CD4-positive, alpha-beta T cell treated with Interleukin-2 at 100 ng/mL for 4 hours (primary cell): ENCODE measurements around the gene TLE7.

ENCODE experiments used
- DNase-seq: peaks from one replicate; pipeline ENCODE4 v3.0.0-alpha.2; 2020; ENCODE audit warnings: low spot score

Gene TLE7

GRCh38 chr16:71442051-71442440 lies at the start of gene TLE7:
TLE7 (minus strand) TSS chr16:71442054; CDS start chr16:71433324, 8,730 bp downstream.
- DNase-seq = no peak

DNA sequence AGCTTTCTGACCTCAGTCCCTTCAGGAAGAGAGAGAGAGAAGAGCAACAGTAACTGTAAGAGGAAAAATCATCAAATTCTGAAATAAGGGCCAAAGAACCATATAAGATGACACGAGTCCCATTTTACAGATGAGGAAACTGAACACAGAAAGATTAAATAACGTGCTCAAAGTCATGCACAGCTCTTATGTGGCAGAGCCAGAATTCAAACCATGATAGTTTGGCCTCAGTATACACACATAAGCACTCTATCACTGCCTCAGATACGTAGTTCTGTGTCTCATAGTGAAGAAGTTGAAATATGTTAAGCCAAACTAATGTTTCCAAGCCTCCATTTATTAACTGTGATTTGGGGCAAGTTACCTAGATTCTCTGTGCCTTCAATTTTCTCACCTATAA lies 49.2 kb upstream of the TLE7 start:
- no peak for DNase-seq

- no peak for DNase-seq
These were observed 48.5 kb upstream of the TLE7 start for GRCh38 chr16:71490361-71490760.

- no peak for DNase-seq
These were observed 47.3 kb upstream of the TLE7 start, which contains the start of gene ZNF19 for GRCh38 chr16:71489122-71489521. ZNF19 (minus strand) TSS chr16:71489324; CDS start chr16:71482114, 7,210 bp downstream.

DNA sequence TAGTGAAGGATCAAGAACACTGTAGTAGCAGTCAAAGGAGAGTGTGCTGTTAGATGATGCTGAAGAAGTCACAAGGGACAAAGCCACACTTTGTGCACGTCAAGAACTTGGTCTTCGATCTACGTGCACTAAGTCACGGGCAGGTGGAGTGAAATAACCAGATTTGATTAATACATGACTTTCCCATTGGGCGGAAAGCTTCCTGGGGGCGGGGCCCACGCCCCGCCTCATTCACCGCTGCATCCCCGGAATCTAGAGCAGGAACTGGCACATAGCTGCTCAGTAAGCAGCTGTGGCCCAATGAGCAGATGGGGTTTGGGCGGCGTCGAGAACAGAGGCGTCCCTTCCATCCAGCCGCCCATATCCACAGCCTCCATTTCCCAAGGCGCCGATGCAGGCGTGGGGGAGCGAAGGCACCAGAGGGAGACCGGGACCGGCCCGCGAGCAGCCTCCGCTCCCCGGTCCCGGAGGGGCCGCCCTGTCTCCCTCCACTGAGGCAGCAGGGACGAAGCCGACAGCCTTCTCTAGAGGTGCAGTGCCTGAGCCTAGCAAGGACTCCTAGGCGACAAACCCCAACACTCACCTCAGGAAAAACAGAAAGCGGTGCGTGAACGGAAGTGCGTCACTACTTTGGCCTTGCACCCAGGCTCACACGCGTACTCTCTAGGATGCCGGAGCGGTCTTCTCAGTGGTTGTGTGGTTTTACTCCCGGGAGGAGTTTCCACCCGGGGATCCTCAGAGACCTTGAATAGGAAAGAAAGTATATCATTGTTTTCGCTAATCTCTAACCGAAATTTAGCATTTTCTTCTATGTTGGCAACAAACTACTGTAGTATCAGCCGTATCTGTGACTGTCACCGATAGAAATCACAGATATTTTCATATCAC lies 42.4 kb upstream of the TLE7 start:
- peak; percentile 83 for DNase-seq

GRCh38 chr16:71482569-71482968 lies 40.7 kb upstream of the TLE7 start:
- no peak for DNase-seq

DNA sequence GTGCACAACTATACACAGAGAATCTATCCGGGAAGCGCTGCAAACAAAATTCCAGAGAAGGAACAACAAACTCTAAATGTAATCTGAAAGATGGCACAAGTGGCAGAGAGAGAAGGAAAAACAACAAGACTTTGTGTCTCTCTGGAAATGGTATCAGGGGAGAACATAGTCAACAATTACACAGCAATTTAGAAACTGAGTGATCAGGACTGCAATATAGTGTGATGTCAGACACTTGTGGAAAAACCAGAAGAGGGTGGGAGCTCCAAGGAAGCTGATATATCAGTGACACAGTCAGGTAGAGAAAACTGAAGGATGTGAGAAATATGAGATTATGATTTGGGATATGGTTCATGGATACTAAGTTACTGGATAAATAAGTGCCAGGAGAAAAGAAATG lies 39.1 kb upstream of the TLE7 start:
- no peak for DNase-seq

- no peak for DNase-seq
These were observed 37.6 kb upstream of the TLE7 start for GRCh38 chr16:71479420-71479819.

- no peak for DNase-seq
These were observed 34.7 kb upstream of the TLE7 start for GRCh38 chr16:71476457-71477124.

- DNase-seq = no peak
These were observed 33.0 kb upstream of the TLE7 start for GRCh38 chr16:71474864-71475263.

GRCh38 chr16:71473891-71474290 lies 32.0 kb upstream of the TLE7 start:
- DNase-seq = no peak

GRCh38 chr16:71472931-71473330 lies 31.1 kb upstream of the TLE7 start:
- DNase-seq = no peak

- DNase-seq = no peak
These were observed 30.2 kb upstream of the TLE7 start for GRCh38 chr16:71472051-71472450.

DNA sequence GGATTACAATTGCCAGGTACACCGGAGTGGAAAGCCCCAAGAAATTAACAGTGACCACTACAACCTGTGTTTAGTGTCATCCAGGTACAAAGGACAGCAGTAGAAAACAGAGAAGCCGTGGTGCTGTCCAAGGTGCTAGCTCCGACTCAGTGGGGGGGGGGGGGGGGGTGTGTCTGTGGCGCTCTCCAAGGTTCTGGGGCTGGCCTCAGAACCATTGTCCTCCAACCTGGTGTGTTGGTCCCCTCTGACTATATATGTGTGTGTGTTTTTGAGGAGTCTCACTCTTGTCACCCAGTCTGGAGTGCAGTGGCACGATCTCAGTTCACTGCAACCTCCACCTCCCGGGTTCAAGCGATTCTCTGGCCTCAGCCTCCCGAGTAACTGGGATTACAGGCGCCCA lies 26.0 kb upstream of the TLE7 start:
- DNase-seq = peak; percentile 27

DNA sequence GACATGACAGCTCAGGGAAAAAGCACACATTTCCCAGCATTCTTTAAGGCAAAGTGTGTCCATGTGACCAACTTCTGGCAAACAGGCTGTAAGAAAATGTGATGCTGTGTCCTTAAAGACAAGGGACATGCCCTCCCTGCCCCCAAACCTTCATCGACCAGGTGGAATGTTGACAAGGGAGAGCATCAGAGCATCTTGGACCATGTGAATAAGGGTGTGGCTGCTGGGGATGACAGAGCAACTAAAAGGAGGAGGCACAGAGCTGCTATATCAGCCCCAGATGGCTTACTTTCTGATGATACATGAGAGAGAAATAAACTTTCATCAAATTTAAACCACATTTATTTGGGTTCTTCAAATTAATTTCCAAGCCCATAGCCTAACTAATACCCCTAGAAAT lies 22.4 kb upstream of the TLE7 start:
- DNase-seq = no peak

DNA sequence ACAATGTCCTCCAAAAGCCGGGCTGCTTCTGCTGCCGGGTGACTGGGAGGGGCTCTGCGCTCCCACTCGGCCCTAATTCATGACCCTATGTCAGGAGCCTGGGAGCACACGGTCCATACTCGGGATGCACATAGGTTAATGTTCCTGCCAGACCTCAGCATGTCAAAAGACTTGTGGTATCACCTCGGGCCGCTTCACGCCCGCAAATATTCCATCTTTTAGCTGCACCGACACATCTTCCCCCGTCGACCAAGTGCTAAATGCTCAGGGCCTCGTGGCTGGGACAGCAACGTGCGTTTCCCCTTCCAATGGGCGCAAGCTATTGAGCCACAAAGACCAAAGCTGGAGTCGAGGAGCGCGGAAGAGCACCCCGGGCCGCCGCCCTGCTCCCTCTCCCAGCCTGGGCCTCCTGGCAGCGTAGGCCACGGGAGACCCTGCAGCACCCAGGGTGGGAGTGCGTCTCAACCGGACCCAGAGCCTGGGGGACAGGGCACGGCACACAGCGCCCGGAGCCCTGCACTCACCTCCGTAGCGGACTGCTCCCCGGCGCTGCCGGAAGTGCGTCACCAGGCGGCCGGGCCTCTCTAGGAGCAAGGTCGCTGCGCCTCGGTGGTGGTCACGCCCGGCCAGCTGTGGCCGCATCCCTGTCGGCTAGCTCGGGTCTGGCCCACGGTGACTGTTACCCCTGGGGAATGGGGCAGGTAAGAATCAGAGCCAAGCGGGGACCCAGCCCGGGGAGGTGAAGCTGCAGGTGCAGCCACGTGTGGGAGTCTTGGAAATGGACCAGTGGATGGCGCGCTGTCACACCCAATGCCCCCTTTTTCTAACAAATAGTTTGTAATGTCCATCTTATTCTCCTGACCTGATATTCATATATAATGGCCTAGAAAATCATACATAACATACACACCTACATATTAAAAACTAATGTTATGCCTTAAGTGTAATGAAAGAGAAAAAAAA lies 20.1 kb upstream of the TLE7 start, which contains the start of gene ZNF23:
ZNF23 (minus strand) TSS at position 562 of the 963 bp plus-strand sequence. CDS start 5,451 bp downstream, outside the sequence.
- peak; percentile 78 for DNase-seq

GRCh38 chr16:71460941-71461340 lies 19.1 kb upstream of the TLE7 start:
- DNase-seq = no peak

DNA sequence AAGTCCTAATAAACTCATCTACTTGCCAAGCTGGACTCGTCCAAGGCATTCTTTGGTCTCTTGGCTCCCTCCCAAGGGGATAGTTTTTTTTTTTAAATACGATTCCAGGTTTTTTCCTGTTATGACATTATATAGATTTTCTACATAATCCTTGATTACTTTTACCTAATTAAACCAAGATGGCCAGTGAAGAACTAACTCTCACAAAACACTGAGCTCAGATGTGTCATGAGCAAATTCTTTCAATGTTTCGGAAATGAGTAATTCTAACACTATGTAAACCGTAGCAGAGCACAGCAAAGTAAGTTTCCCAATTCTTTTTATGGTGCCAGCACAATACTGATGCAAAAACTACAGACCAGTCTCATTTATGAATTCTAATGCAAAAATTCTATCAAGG lies 18.4 kb upstream of the TLE7 start:
- no peak for DNase-seq

- no peak for DNase-seq
These were observed 17.7 kb upstream of the TLE7 start for GRCh38 chr16:71459510-71459909.

- no peak for DNase-seq
These were observed 14.9 kb upstream of the TLE7 start for GRCh38 chr16:71456801-71457200.

DNA sequence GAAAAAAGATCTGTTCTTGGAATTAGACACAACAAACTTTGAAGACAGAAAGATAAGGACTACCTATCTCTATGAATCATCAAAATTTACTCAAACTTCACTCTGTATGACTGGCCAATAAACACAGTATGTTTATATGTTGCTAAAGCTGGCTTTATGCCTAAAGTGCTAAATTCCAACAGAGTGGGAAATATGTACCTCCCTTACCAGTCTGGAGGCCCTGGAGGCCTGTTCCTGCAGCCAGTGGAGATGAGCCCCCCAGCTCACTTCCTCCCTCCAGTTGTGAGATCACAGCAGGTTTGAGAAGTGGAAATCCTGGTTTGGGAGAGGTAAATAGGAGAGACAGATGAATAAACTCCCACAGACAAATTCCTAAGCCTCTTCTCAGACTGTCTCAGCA lies 11.2 kb upstream of the TLE7 start:
- no peak for DNase-seq

DNA sequence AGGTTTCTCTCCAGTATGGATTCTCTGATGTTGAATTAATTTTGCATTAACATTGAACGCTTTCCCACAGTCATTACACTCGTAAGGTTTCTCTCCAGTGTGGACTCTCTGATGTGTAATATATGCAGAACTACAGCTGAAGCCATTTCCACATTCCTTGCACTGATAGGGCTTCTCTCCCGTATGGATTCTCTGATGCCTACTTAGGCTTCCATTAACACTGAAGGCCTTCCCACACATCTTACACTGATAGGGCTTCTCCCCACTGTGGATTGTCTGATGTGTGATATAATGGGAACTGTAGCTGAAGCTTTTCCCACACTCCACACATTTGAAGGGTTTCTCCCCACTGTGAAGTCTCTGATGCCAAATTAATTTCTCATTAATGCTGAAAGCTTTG lies 7.2 kb upstream of the TLE7 start:
- no peak for DNase-seq
